C4-2B (cell line): ENCODE data around the gene LRRC4C.
"Not testable (repeated sequence)": the region's sequence is repeated elsewhere in the genome, so short reads cannot be mapped to it uniquely, and the experiment has no call there.

Experiments
- H3K27ac ChIP-seq: fragments of 450-650 bp; 2 replicates; pipeline ENCODE4 v1.5.1; 2017
- CTCF ChIP-seq: fragments of 450-650 bp; conservative IDR thresholded peaks from 2 replicates; pipeline ENCODE4 v1.5.1; 2017; ENCODE audit warnings: mild to moderate bottlenecking
- ZFX ChIP-seq: fragments of 450-650 bp; IDR thresholded peaks from 2 replicates; pipeline ENCODE4 v1.6.1; 2017

The LRRC4C gene

GRCh38 chr11:40894501-40894900 is 565.0 kb downstream of the LRRC4C start:
- TF ChIP-seq ZFX (no peak), CTCF (no peak)

GRCh38 chr11:40885250-40885954 is 574.0 kb downstream of the LRRC4C start:
- no peak overlapping the region for H3K27ac ChIP-seq
- no peak for TF ChIP-seq CTCF
- no peak for TF ChIP-seq ZFX

More at GRCh38 chr11:40894501-40894900, 565.0 kb downstream of the LRRC4C start:
- no peak overlapping the region for H3K27ac ChIP-seq

- no peak overlapping the region for H3K27ac ChIP-seq
- no peak for TF ChIP-seq CTCF
- TF ChIP-seq ZFX: no peak
Observed at GRCh38 chr11:40882301-40882700, 577.2 kb downstream of the LRRC4C start.

- no peak overlapping the region for H3K27ac ChIP-seq
- TF ChIP-seq ZFX (no peak), CTCF (no peak)
Observed at GRCh38 chr11:40879911-40880310, 579.5 kb downstream of the LRRC4C start.

DNA sequence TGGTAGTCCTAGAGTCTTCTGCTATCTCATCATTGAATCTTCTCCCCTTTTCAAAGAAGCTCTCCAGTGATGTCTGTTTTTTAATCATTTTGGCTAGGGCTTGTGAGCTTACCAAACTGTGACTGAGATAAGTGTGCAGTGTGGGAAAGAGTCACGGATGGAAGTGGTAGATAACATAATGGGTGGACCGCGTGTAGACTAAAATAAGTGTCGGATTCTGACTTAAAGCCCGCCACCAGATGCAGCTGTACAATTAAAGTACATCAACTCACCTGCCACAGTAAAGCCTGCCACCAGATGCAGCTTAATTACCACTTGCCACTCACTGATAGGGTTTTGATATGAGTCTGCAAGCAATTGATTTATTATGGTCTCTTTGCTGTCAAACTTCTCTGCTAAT is 581.5 kb downstream of the LRRC4C start:
- no peak for TF ChIP-seq CTCF
- TF ChIP-seq ZFX: no peak
- no peak overlapping the region for H3K27ac ChIP-seq

GRCh38 chr11:40877256-40877655 is 582.2 kb downstream of the LRRC4C start:
- TF ChIP-seq ZFX (no peak), CTCF (no peak)
- no peak overlapping the region for H3K27ac ChIP-seq

- H3K27ac ChIP-seq: no peak overlapping the region
- TF ChIP-seq ZFX (no peak), CTCF (no peak)
Observed at GRCh38 chr11:40867991-40868632, 591.3 kb downstream of the LRRC4C start.

- not testable (repeated sequence) for H3K27ac ChIP-seq
Observed at GRCh38 chr11:40857754-40858153, 601.7 kb downstream of the LRRC4C start.
